ENCODE data around the gene KCTD6.
A peak's percentile ranks its signal among the peaks of the same experiment; 100 is the strongest.

The KCTD6 gene

DNA sequence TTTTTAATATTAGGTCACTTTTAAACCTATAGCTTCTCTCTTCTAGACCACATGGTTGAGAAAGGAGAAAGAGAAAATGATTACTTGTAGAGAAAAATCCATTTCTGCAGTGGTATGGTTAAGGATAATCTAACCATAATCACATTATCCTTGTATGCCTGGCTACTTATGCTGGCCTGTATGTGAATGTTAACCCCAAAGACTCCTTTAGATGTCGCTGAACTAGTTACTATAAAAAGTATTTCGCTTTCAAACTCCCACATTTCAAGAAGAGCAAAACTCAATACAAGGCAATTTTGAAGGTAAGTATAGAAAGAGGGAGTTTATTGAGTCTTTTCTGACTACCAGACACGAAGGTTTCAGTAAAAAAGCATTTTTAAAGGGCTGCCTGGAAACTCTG is 2.2 kb downstream of the KCTD6 start:
- no peak overlapping the region for H3K4me3 ChIP-seq (ENCODE audit: low read depth, low read length)
- no peak for DNase-seq (ENCODE audit: low read depth, low spot score)
- in situ Hi-C loops (cut with HindIII; ENCODE audit: low sequenced_read_pairs): no loop called here
- no peak for TF ChIP-seq CTCF (IDR thresholded peaks at IDR 0.05; ENCODE audit: low read depth, low read length)

DNA sequence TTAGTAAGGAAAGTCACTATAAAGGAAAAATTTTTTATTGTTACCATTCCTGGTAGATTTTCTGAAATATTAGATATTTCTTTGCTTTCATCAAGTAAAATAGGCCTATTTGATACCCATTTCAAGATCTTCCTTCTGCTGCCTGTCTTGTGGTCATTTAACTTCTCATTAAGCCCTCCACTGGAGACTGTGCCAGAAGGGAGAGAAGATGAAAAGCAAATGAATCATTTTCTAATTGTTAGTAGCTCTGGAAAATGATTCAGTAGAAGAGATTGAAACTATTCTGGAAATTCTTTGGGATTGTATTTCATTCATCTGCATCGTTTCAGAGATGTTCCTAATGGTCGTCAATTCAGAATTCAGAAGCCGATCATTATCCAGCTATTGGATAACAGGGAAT is 3.2 kb downstream of the KCTD6 start:
- in situ Hi-C loops (cut with HindIII; ENCODE audit: low sequenced_read_pairs): no loop called here
- DNase-seq (ENCODE audit: low read depth, low spot score): no peak
- TF ChIP-seq CTCF (IDR thresholded peaks at IDR 0.05; ENCODE audit: low read depth, low read length): no peak
- no peak overlapping the region for H3K4me3 ChIP-seq (ENCODE audit: low read depth, low read length)

GRCh38 chr3:58496206-58496857 is 4.4 kb downstream of the KCTD6 start:
- DNase-seq (ENCODE audit: low read depth, low spot score): no peak
- in situ Hi-C loops (cut with HindIII; ENCODE audit: low sequenced_read_pairs): no loop called here
- no peak overlapping the region for H3K4me3 ChIP-seq (ENCODE audit: low read depth, low read length)
- TF ChIP-seq CTCF (IDR thresholded peaks at IDR 0.05; ENCODE audit: low read depth, low read length): no peak

GRCh38 chr3:58497097-58497496 is 5.2 kb downstream of the KCTD6 start:
- H3K4me3 ChIP-seq (ENCODE audit: low read depth, low read length): no peak overlapping the region
- DNase-seq (ENCODE audit: low read depth, low spot score): peak; percentile 62

GRCh38 chr3:58502872-58503271 is 11.0 kb downstream of the KCTD6 start:
- in situ Hi-C loops (cut with HindIII; ENCODE audit: low sequenced_read_pairs): no loop called here
- H3K4me3 ChIP-seq (ENCODE audit: low read depth, low read length): no peak overlapping the region
- DNase-seq (ENCODE audit: low read depth, low spot score): no peak
- no peak for TF ChIP-seq CTCF (IDR thresholded peaks at IDR 0.05; ENCODE audit: low read depth, low read length)

More at GRCh38 chr3:58497097-58497496, 5.2 kb downstream of the KCTD6 start:
- no peak for TF ChIP-seq CTCF (IDR thresholded peaks at IDR 0.05; ENCODE audit: low read depth, low read length)
- in situ Hi-C loops (cut with HindIII; ENCODE audit: low sequenced_read_pairs): no loop called here

DNA sequence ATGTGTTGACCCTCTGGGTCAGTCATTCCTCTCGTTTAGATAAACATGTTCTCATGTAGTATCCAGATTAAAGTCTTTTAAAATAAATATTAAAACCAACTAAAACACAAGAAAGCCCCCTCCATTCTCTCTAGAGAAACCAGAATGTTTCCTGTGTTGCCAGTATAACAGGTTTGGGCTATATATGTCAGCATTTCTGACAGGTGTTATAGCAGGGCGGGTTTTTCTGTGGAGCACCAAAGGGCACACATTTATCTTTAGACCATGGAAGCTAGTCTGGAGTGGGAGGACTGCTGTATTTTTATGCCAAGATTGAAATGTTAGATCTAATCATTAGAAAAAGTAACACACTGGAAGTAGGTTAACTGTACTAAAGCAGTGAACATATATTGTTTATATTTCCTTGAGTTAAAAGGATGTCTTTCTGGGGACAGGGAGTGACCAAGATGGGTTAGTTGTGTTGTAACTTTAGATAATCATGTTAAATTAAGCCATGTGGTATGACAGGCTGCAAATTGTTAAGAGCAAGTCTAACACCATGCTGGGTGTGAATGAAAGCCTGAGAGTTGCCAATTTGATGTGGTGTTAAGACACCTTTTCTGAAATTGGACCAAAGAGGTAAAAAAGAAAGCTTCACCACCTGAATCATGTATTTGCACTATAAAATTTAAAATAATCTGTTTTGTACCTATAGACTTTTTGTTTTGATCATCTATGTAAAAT is 15.6 kb downstream of the KCTD6 start:
- DNase-seq (ENCODE audit: low read depth, low spot score): no peak
- in situ Hi-C loops (cut with HindIII; ENCODE audit: low sequenced_read_pairs): no loop called here
- H3K4me3 ChIP-seq (ENCODE audit: low read depth, low read length): no peak overlapping the region
- no peak for TF ChIP-seq CTCF (IDR thresholded peaks at IDR 0.05; ENCODE audit: low read depth, low read length)

All from astrocyte of the spinal cord (primary cell).